Mammary epithelial cell (primary cell): Measurements from ENCODE around the gene RBPJL.

Experiments used
- CTCF ChIP-seq, 2 donors: IDR thresholded peaks in 1 of 2; conservative IDR thresholded peaks in 1 of 2; 2 replicates each; pipeline ENCODE4 v1.5.1; 2011 to 2012; ENCODE audit warnings: inconsistent platforms in 2 of 2, low read length in 2 of 2, mild to moderate bottlenecking in 2 of 2, control low read depth in 1 of 2, low read depth in 1 of 2; ENCODE audit not compliant: insufficient read depth in 1 of 2; ENCODE audit errors: extremely low read depth in 1 of 2
- EZH2 ChIP-seq: IDR thresholded peaks from 2 replicates; pipeline ENCODE4 v1.6.1; 2012; ENCODE audit warnings: low read length, inconsistent platforms, borderline replicate concordance

DNA sequence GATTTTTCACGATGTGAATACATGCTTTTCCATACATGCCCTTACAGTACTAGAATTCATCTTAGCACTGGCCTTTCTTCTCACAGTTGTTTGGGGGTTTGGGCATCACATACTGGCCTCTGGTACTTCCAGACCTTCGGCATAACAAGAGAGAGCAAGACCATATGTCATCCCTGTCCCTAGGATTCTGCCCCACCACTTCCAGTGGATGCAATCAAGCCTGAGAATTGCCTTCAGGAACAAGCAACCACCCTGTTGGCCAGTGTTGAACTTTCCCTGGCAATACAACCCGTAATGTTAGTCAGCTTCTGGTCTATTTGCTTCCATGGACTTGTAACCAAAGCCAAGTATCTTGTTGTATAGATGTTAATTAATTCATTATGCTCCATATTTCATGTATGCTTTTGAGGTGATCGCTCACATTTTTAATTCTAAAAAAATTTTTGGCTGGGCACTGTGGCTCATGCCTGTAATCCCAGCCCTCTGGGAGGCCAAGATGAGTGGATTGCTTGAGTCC is 36.8 kb upstream of the RBPJL start:
- TF ChIP-seq CTCF (conservative IDR thresholded peaks at IDR 0.05 in 1 of 2, IDR thresholded peaks at IDR 0.05 in 1 of 2; ENCODE audit: extremely low read depth in 1 of 2, insufficient read depth in 1 of 2, low read depth in 1 of 2, low read length in 2 of 2), result no peak
- no peak for TF ChIP-seq EZH2
